Keratinocyte (primary cell): Measurements from ENCODE around the gene DAGLA. TPM values are rescaled to one million over a fixed set of nuclear protein-coding genes. Genes with fewer than 3 reads are reported as not detected.

Experiments used
- DNase-seq: peaks from one replicate; pipeline ENCODE4 v3.0.0-alpha.2; 2011; ENCODE audit warnings: low read depth, missing footprints, low spot score
- FAIRE-seq: peaks from 2 replicates; lab custom pipeline; 2011; peaks lifted over from hg19 to GRCh38; lab: Jason Lieb, UNC
- H2AFZ ChIP-seq: 2 replicates; pipeline ENCODE4 v1.6.0; 2012; ENCODE audit warnings: low read length, control low read depth, inconsistent platforms; ENCODE audit not compliant: control insufficient read depth
- H3K27ac ChIP-seq: 2 replicates; pipeline ENCODE4 v1.5.1; 2011; ENCODE audit warnings: low read length; ENCODE audit not compliant: control insufficient read depth, insufficient read depth
- H3K27me3 ChIP-seq: 3 replicates; pipeline ENCODE4 v1.6.0; 2011; ENCODE audit warnings: low read length; ENCODE audit not compliant: control insufficient read depth, insufficient read depth; ENCODE audit errors: extremely low read depth
- H3K36me3 ChIP-seq, 2 experiments: 2 replicates in 1 of 2; 3 replicates in 1 of 2; pipeline ENCODE4 v1.5.1; 2011; ENCODE audit warnings: low read length in 2 of 2, mild to moderate bottlenecking in 1 of 2; ENCODE audit not compliant: control insufficient read depth in 2 of 2, insufficient read depth in 2 of 2; ENCODE audit errors: extremely low read depth in 1 of 2
- H3K4me1 ChIP-seq: 3 replicates; pipeline ENCODE4 v1.5.1; 2011; ENCODE audit warnings: low read length; ENCODE audit not compliant: control insufficient read depth, insufficient read depth; ENCODE audit errors: extremely low read depth
- H3K4me2 ChIP-seq: 3 replicates; pipeline ENCODE4 v1.6.0; 2011; ENCODE audit warnings: low read depth, low read length; ENCODE audit not compliant: control insufficient read depth, insufficient read depth; ENCODE audit errors: extremely low read depth
- H3K4me3 ChIP-seq, 3 experiments: fragments of 200-600 bp in 1 of 3; sonication (generic) in 1 of 3; 2 replicates in 2 of 3; 3 replicates in 1 of 3; pipeline ENCODE4 v1.5.1; 2011 to 2016; ENCODE audit warnings: low read length in 3 of 3, mild to moderate bottlenecking in 3 of 3, control low read depth in 2 of 3, inconsistent platforms in 1 of 3, low read depth in 1 of 3, mixed read lengths in 1 of 3, mixed run types in 1 of 3, moderate library complexity in 1 of 3; ENCODE audit not compliant: control insufficient read depth in 2 of 3, insufficient read depth in 2 of 3; ENCODE audit errors: extremely low read depth in 1 of 3
- H3K79me2 ChIP-seq: 2 replicates; pipeline ENCODE4 v1.6.0; 2012; ENCODE audit warnings: low read length; ENCODE audit not compliant: control insufficient read depth, insufficient read depth
- H3K9ac ChIP-seq: 3 replicates; pipeline ENCODE4 v1.6.0; 2011; ENCODE audit warnings: low read length; ENCODE audit not compliant: control insufficient read depth, insufficient read depth; ENCODE audit errors: extremely low read depth
- H3K9me1 ChIP-seq: 3 replicates; pipeline ENCODE4 v1.6.0; 2011; ENCODE audit warnings: low read length; ENCODE audit not compliant: control insufficient read depth, insufficient read depth; ENCODE audit errors: extremely low read depth
- H3K9me3 ChIP-seq: 2 replicates; pipeline ENCODE4 v1.5.1; 2012; ENCODE audit warnings: low read depth, low read length; ENCODE audit not compliant: control insufficient read depth
- H4K20me1 ChIP-seq: 3 replicates; pipeline ENCODE4 v1.6.0; 2011; ENCODE audit warnings: low read length; ENCODE audit not compliant: control insufficient read depth, insufficient read depth; ENCODE audit errors: extremely low read depth
- EZH2 ChIP-seq: IDR thresholded peaks from one replicate; pipeline ENCODE4 v1.6.1; 2012; ENCODE audit warnings: inconsistent platforms, mild to moderate bottlenecking, low read length, moderate library complexity
- dilution Hi-C: fragments of 300-500 bp; cut with MboI; formaldehyde crosslinking; loops from one replicate; pipeline ENCODE4 v1.7.0; 2020; ENCODE audit warnings: low sequenced_read_pairs; ENCODE audit not compliant: extremely low pct_ligation_motif_present
- polyA plus RNA-seq, 5 experiments: library from polyadenylated mRNA; depleted of rRNA in 3 of 5; stranded (reverse) in 3 of 5; stranded (forward) in 1 of 5; unstranded in 1 of 5; fragments of >200 nt; gene quantifications; 1 replicate in 1 of 5; 2 replicates in 3 of 5; 3 replicates in 1 of 5; pipeline versions ENCODE4 v1.2.1 to v1.2.3, GENCODE V29; 2011 to 2012; ENCODE audit warnings: missing spikeins in 2 of 5, low read depth in 1 of 5, low replicate concordance in 1 of 5
- TF ChIP-seq, protein P1 (sequence below), 3 experiments: IDR thresholded peaks in 1 of 3; conservative IDR thresholded peaks in 1 of 3; optimal IDR thresholded peaks in 1 of 3; 2 replicates in 2 of 3; 3 replicates in 1 of 3; pipeline versions ENCODE3 to v1.5.1; 2011; ENCODE audit warnings: low read length in 3 of 3, mild to moderate bottlenecking in 3 of 3, moderate library complexity in 2 of 3, control low read depth in 1 of 3, inconsistent platforms in 1 of 3; ENCODE audit not compliant: insufficient read depth in 2 of 3; ENCODE audit errors: extremely low read depth in 1 of 3

DAGLA gene
- polyA plus RNA-seq, 1 donor (not counting 4 experiments of a cell fraction or from before 2014, with no cell fraction given), result 0.03 TPM

DNA sequence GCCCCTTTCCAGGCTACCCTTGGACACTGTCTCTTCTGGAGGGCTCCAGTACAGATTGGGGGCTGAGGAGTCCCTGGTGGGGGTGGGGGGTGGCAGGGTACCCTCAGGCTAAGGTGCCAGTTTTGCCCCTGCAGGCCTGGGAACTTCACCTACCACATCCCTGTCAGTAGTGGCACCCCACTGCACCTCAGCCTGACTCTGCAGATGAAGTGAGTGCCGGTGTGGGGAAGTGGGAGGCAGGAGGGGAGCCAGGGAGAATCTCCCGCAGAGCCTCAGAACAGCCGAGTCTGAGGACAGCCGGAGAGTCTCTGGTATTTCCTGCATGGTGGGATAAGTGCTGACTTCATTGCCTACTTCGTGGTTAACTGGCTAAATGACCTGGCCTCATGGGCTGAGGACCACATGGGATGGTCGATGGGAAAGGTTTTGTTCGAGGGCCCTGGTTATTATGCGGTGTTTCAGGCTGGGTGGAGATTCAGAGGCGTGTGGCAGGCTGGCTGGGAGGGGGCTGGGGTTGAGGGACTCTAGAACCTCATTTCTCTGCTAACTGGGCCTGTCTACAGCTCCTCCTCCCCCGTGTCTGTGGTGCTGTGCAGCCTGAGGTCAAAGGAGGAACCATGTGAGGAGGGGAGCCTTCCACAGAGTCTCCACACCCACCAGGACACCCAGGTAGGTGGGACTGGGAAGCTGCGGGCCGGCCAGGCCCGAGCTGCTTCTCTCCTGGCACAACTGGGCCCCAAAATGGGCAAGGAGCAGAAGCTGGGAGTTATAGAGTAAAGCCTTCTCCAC lies 103.7 kb downstream of the DAGLA start:
- DNase-seq (no peak), FAIRE-seq (no peak)
- H2AFZ ChIP-seq, result no peak overlapping the region
- H3K4me3 ChIP-seq, result no peak overlapping the region
- no peak overlapping the region for H3K4me2 ChIP-seq
- peaks cover 11% of the 10 kb centered on the region for H3K4me1 ChIP-seq
- peaks cover 12 to 30% of the 10 kb centered on the region in 2 experiments for H3K36me3 ChIP-seq
- H3K9me1 ChIP-seq, result no peaks in the 10 kb centered on the region
- no peak overlapping the region for H3K9ac ChIP-seq
- dilution Hi-C loops, result no loop called here
- no peaks in the 10 kb centered on the region for H3K79me2 ChIP-seq
- H3K27ac ChIP-seq, result no peak overlapping the region
- H4K20me1 ChIP-seq, result no peaks in the 10 kb centered on the region
- TF ChIP-seq, protein P1, sequence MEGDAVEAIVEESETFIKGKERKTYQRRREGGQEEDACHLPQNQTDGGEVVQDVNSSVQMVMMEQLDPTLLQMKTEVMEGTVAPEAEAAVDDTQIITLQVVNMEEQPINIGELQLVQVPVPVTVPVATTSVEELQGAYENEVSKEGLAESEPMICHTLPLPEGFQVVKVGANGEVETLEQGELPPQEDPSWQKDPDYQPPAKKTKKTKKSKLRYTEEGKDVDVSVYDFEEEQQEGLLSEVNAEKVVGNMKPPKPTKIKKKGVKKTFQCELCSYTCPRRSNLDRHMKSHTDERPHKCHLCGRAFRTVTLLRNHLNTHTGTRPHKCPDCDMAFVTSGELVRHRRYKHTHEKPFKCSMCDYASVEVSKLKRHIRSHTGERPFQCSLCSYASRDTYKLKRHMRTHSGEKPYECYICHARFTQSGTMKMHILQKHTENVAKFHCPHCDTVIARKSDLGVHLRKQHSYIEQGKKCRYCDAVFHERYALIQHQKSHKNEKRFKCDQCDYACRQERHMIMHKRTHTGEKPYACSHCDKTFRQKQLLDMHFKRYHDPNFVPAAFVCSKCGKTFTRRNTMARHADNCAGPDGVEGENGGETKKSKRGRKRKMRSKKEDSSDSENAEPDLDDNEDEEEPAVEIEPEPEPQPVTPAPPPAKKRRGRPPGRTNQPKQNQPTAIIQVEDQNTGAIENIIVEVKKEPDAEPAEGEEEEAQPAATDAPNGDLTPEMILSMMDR (optimal IDR thresholded peaks at IDR 0.05 in 1 of 3, IDR thresholded peaks at IDR 0.05 in 1 of 3, conservative IDR thresholded peaks at IDR 0.05 in 1 of 3; ENCODE audit: extremely low read depth in 1 of 3, insufficient read depth in 2 of 3, low read length in 3 of 3), result no peak
- no peak for TF ChIP-seq EZH2
- no peaks in the 10 kb centered on the region for H3K9me3 ChIP-seq
- H3K27me3 ChIP-seq, result no peaks in the 10 kb centered on the region

DNA sequence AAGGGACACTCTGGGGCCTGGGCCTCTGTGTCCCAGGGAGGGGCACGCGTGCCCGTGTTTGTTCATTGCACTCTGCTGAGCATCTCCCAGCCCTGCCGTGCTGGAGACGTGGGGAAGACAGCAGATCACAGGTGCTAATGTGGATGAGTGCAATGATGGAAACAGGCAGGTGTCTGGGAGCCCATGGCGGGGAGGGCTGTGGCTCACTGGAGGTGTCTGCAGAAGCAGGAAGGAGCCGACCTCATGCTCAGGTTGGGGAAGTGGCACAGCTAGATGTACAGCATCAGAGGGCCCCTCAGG lies 104.3 kb downstream of the DAGLA start:
- no peak overlapping the region for H3K4me2 ChIP-seq
- H3K9ac ChIP-seq, result no peak overlapping the region
- TF ChIP-seq EZH2, result no peak
- TF ChIP-seq, protein P1 (optimal IDR thresholded peaks at IDR 0.05 in 1 of 3, IDR thresholded peaks at IDR 0.05 in 1 of 3, conservative IDR thresholded peaks at IDR 0.05 in 1 of 3; ENCODE audit: extremely low read depth in 1 of 3, insufficient read depth in 2 of 3, low read length in 3 of 3), result no peak
- H3K9me3 ChIP-seq, result no peaks in the 10 kb centered on the region
- H3K36me3 ChIP-seq, result peaks cover 15 to 35% of the 10 kb centered on the region in 2 experiments
- H3K4me3 ChIP-seq, result no peak overlapping the region
- H3K9me1 ChIP-seq, result no peaks in the 10 kb centered on the region
- H3K27ac ChIP-seq, result no peak overlapping the region
- H3K27me3 ChIP-seq, result no peaks in the 10 kb centered on the region
- dilution Hi-C loops, result no loop called here
- no peaks in the 10 kb centered on the region for H4K20me1 ChIP-seq
- no peak overlapping the region for H2AFZ ChIP-seq
- H3K4me1 ChIP-seq, result peaks cover 11% of the 10 kb centered on the region
- FAIRE-seq (no peak), DNase-seq (no peak)
- H3K79me2 ChIP-seq, result no peaks in the 10 kb centered on the region
